Osteoblast (primary cell): Measurements from ENCODE around the gene MAN1B1. TPM values are rescaled to one million over a fixed set of nuclear protein-coding genes. Genes with fewer than 3 reads are reported as not detected.

Experiments
- DNase-seq: peaks from one replicate; pipeline ENCODE4 v3.0.0; 2011; ENCODE audit warnings: low spot score, mixed read lengths; ENCODE audit not compliant: insufficient read length; ENCODE audit errors: missing footprints
- H2AFZ ChIP-seq: 2 replicates; pipeline ENCODE4 v1.6.0; 2011; ENCODE audit warnings: mild to moderate bottlenecking, low read length
- H3K27ac ChIP-seq: 2 replicates; pipeline ENCODE4 v1.5.1; 2011; ENCODE audit warnings: mild to moderate bottlenecking, low read depth, low read length, moderate library complexity
- H3K27me3 ChIP-seq: 2 replicates; pipeline ENCODE4 v1.6.0; 2012; ENCODE audit warnings: mild to moderate bottlenecking, control low read depth, inconsistent platforms, low read length, moderate library complexity; ENCODE audit not compliant: insufficient read depth
- H3K36me3 ChIP-seq: 2 replicates; pipeline ENCODE4 v1.5.1; 2011; ENCODE audit warnings: mild to moderate bottlenecking, low read length, control low read depth, moderate library complexity; ENCODE audit not compliant: insufficient read depth
- H3K4me1 ChIP-seq: 2 replicates; pipeline ENCODE4 v1.5.1; 2011; ENCODE audit warnings: mild to moderate bottlenecking, low read length, control low read depth, moderate library complexity; ENCODE audit not compliant: insufficient read depth
- H3K4me2 ChIP-seq: 2 replicates; pipeline ENCODE4 v1.6.0; 2011; ENCODE audit warnings: mild to moderate bottlenecking, low read length; ENCODE audit not compliant: insufficient read depth
- H3K4me3 ChIP-seq: fragments of 200-600 bp; sonication (generic); 3 replicates; pipeline ENCODE4 v1.5.1; 2012; ENCODE audit warnings: mild to moderate bottlenecking, low read length, inconsistent platforms; ENCODE audit not compliant: insufficient read depth
- H3K79me2 ChIP-seq: 2 replicates; pipeline ENCODE4 v1.6.0; 2012; ENCODE audit warnings: mild to moderate bottlenecking, low read length, control low read depth, inconsistent platforms; ENCODE audit not compliant: insufficient read depth
- H3K9me3 ChIP-seq: 2 replicates; pipeline ENCODE4 v1.5.1; 2011; ENCODE audit warnings: low read depth, low read length, control low read depth
- H4K20me1 ChIP-seq: 2 replicates; pipeline ENCODE4 v1.6.0; 2012; ENCODE audit warnings: mild to moderate bottlenecking, low read length, control low read depth; ENCODE audit not compliant: insufficient read depth
- CTCF ChIP-seq: IDR thresholded peaks from 2 replicates; pipeline ENCODE4 v1.5.1; 2011; ENCODE audit warnings: mild to moderate bottlenecking, low read depth, low read length, moderate library complexity; ENCODE audit errors: extremely low read depth
- total RNA-seq: library from RNA; depleted of rRNA; stranded (reverse); fragments of >200 nt; gene quantifications from 2 replicates; pipeline ENCODE4 v1.2.3, GENCODE V29; 2012

The MAN1B1 gene
- total RNA-seq, 1 donor = 94.1 TPM

GRCh38 chr9:137103206-137103999, 16.6 kb downstream of the MAN1B1 start:
- H3K27me3 ChIP-seq = no peaks in the 10 kb centered on the region
- H3K27ac ChIP-seq = no peak overlapping the region
- H3K4me2 ChIP-seq = no peak overlapping the region
- H3K9me3 ChIP-seq = no peaks in the 10 kb centered on the region
- peak; percentile 51 for DNase-seq
- peaks cover 15% of the 10 kb centered on the region for H4K20me1 ChIP-seq
- no peak overlapping the region for H2AFZ ChIP-seq
- no peaks in the 10 kb centered on the region for H3K79me2 ChIP-seq
- peaks cover 59% of the 10 kb centered on the region for H3K36me3 ChIP-seq
- no peaks in the 10 kb centered on the region for H3K4me1 ChIP-seq
- H3K4me3 ChIP-seq = no peak overlapping the region
- TF ChIP-seq CTCF = no peak

DNA sequence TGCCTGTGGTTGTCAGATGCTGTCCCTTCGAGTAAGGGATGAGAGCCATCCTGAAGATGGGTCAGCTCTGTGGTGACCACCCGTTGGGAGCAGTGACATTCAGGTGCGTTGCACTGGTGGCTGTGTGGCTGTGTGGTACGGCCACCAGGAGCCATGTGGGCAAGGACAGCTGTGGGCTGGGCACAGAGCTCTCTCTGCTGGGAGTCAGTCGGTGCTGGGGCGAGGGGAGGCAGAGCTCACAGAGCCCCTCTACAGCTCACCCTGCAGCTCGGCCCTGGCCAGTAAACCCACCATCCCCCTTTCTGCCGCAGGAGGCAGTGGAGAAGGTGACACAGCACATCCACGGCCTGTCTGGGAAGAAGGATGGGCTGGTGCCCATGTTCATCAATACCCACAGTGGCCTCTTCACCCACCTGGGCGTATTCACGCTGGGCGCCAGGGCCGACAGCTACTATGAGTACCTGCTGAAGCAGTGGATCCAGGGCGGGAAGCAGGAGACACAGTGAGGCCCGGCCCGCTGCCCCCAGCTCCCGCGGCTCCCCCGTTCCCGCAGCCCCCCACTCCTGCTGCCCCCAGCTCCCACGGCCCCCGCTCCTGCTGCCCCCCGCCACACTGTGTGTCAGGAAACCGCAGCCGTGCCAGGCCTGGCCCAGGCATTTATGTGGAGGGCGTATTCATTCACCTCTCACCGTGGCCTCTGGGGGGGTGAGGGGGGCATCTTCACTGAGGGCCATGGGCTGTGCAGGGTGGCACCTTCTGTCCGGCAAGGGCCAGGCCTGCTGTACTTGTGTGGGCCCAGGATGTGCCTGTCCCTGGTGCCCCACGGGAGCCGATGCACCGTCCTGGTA, 19.3 kb downstream of the MAN1B1 start:
- H3K79me2 ChIP-seq = no peaks in the 10 kb centered on the region
- H3K4me3 ChIP-seq = no peak overlapping the region
- peaks cover 50% of the 10 kb centered on the region for H3K36me3 ChIP-seq
- H2AFZ ChIP-seq = no peak overlapping the region
- no peak overlapping the region for H3K27ac ChIP-seq
- TF ChIP-seq CTCF = no peak
- peaks cover 15% of the 10 kb centered on the region for H4K20me1 ChIP-seq
- H3K4me1 ChIP-seq = no peaks in the 10 kb centered on the region
- no peaks in the 10 kb centered on the region for H3K27me3 ChIP-seq
- peak; percentile 66 for DNase-seq
- H3K4me2 ChIP-seq = no peak overlapping the region
- no peaks in the 10 kb centered on the region for H3K9me3 ChIP-seq

DNA sequence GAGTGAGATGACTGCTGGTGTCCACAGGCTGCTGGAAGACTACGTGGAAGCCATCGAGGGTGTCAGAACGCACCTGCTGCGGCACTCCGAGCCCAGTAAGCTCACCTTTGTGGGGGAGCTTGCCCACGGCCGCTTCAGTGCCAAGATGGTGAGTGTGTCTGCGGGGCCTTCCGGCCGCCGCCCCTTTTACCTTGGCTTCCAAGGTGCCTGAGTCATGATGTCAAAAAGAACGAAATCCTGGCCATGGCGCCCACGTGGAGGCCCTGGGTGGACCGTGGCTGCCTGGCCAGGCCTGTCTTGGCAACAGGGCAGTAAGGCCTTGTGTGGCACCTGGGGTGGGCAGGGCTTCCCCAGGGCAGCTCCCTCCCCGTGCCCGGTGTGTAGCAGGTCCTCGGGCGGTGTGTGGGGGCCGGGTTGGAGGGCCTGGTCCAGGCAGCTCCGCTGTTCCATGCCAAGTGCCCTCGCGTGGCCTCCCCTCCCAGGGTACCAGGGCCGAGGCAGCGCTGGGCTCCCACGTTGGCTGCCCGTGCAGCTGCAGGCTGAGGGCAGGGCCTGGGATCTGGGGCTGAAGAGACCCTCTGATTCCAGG, 20.0 kb downstream of the MAN1B1 start:
- H3K4me3 ChIP-seq = no peak overlapping the region
- H3K36me3 ChIP-seq = peaks cover 42% of the 10 kb centered on the region
- no peak overlapping the region for H3K27ac ChIP-seq
- H3K4me1 ChIP-seq = no peaks in the 10 kb centered on the region
- H3K4me2 ChIP-seq = no peak overlapping the region
- no peaks in the 10 kb centered on the region for H3K27me3 ChIP-seq
- peak; percentile 45 for DNase-seq
- no peak overlapping the region for H2AFZ ChIP-seq
- no peaks in the 10 kb centered on the region for H3K9me3 ChIP-seq
- TF ChIP-seq CTCF = no peak
- no peaks in the 10 kb centered on the region for H3K79me2 ChIP-seq
- peaks cover 14% of the 10 kb centered on the region for H4K20me1 ChIP-seq
